Activated naive CD8-positive, alpha-beta T cell treated with anti-CD3 and anti-CD28 coated beads, Interleukin-2, amount 10 ng/mL, durations not matched to agents 7 days and 5 days (primary cell): ENCODE results near the gene PPP1CA. TPM values are rescaled to one million over a fixed set of nuclear protein-coding genes. Genes with fewer than 3 reads are reported as not detected.

Experiments
- ATAC-seq: fragments of 150-1000 bp; cut with Tn5 transposase; one replicate; pipeline ENCODE4 v1.10.0; 2021; ENCODE audit warnings: low read depth, moderate library complexity
- POLR2A ChIA-PET: fragments of 350-600 bp; sonication (Branson Sonifier 250); formaldehyde crosslinking; loops from one replicate; lab custom pipeline; 2021; ENCODE audit warnings: antibody characterized with exemption; lab: Charles Lee
- DNase-seq: peaks from one replicate; pipeline ENCODE4 v3.0.0; 2021
- H3K27ac Mint-ChIP-seq: one replicate; pipeline ENCODE4 v1.8.0; 2022; ENCODE audit warnings: mild to moderate bottlenecking, mixed read lengths
- H3K27me3 Mint-ChIP-seq: one replicate; pipeline ENCODE4 v1.8.0; 2022; ENCODE audit warnings: mild to moderate bottlenecking, moderate library complexity, mixed read lengths
- H3K36me3 Mint-ChIP-seq: one replicate; pipeline ENCODE4 v1.8.0; 2021; ENCODE audit warnings: mild to moderate bottlenecking, mixed read lengths
- H3K4me1 Mint-ChIP-seq: one replicate; pipeline ENCODE4 v1.8.0; 2021; ENCODE audit warnings: mixed read lengths
- H3K4me3 Mint-ChIP-seq: one replicate; pipeline ENCODE4 v1.8.0; 2022; ENCODE audit warnings: mild to moderate bottlenecking, moderate library complexity, mixed read lengths
- H3K9me3 Mint-ChIP-seq: one replicate; pipeline ENCODE4 v1.8.0; 2021; ENCODE audit warnings: mixed read lengths
- total RNA-seq, 2 experiments: library from RNA; stranded (reverse); gene quantifications; one replicate each; pipeline ENCODE4 v1.2.3, GENCODE V29; 2021

Gene PPP1CA
- total RNA-seq, 2 experiments from 2014 or later, result 290 to 311 TPM

GRCh38 chr11:67379061-67380058 is 22.3 kb downstream of the PPP1CA start:
- H3K4me3 Mint-ChIP-seq, result no peak overlapping the region
- no peak overlapping the region for H3K27ac Mint-ChIP-seq
- DNase-seq (no peak), ATAC-seq (no peak)
- H3K27me3 Mint-ChIP-seq, result peaks cover 27% of the 10 kb centered on the region
- POLR2A ChIA-PET, result interaction anchor here (0.8 to 4.7 kb wide), 2 partner anchors 26 to 29 kb away, joined by 3 to 28 read pairs; partner anchors contain the start of gene POLD4
- H3K4me1 Mint-ChIP-seq, result peaks cover 15% of the 10 kb centered on the region
- H3K36me3 Mint-ChIP-seq, result no peaks in the 10 kb centered on the region
- no peaks in the 10 kb centered on the region for H3K9me3 Mint-ChIP-seq

DNA sequence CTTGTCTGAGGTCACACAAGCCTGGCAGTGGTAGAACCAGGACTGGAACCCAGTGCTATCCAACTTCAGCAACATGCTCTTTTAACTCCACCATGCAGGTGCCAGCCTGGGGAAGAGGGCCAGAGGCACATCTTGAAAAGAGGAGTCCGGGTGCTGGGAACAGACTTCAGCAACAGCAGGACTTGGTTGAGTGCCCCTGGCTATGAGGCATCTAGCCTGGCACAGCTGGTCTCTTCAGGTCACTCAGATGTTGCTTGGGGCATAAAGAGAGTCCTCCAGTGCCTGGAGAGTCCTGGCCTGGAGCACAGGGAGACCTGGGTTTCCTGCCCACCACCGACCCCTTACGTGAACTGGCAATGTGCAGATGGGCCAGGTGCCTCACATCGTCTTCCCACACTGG is 23.1 kb downstream of the PPP1CA start:
- Mint-ChIP-seq H3K27ac (peak overlapping the region; percentile 46), H3K9me3 (no peaks in the 10 kb centered on the region), H3K4me1 (peaks cover 21% of the 10 kb centered on the region), H3K27me3 (peaks cover 33% of the 10 kb centered on the region), H3K4me3 (no peak overlapping the region), H3K36me3 (no peaks in the 10 kb centered on the region)
- POLR2A ChIA-PET, result interaction anchor here (4.7 kb wide), 1 partner anchor 25 kb away, joined by 28 read pairs; the partner anchor contains the start of gene POLD4
- no peak for DNase-seq
- no peak for ATAC-seq

DNA sequence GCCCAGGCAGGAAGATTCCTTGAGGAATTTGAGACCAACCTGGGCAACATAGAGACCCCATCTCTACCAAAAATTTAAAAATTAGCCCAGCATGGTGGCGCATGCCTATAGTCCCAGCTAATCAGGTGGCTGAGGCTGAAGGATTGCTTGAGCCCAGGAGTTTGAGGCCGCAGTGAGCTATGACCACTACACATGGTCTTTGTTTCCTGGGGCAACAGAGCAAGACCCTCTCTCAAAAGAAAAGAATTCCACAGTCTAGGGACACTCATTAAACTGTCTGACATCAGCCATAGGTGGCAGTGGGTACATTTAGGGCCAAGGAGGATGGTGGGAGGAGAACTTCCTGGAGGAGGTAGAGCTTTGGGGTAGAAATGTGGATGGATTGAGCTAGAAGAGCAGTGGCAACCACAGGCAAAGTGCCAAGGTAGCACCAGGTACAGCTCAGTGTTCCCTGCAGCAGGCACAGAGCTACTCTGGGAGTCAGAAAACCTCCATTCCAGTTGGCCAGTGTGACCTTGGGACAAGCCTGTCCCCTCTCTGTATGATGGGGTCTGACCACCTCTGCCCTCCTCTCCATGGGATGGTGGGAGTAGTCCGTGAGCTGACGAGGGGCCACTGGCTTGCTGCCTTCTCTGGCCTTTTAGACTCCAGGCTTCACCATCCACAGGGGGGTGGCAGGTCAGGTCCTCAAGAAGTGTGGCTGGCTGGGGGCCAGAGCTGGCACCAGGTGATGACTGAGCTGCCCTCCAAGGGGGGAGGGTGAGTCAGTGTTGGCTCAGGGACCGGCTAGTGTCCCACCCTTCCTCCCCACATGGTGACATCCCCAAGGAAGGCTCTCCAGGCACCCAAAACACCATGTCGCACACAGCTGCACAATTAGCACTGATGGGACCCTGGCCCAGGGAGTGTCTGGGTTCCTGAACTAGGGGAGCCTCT is 24.5 kb downstream of the PPP1CA start:
- no peak for DNase-seq
- POLR2A ChIA-PET, result interaction anchor here (1.7 to 2.6 kb wide), 2 partner anchors 9 to 24 kb away, joined by 6 to 13 read pairs; partner anchors contain the start of gene POLD4

GRCh38 chr11:67376063-67376820 is 25.4 kb downstream of the PPP1CA start:
- Mint-ChIP-seq H3K9me3 (no peaks in the 10 kb centered on the region), H3K4me3 (no peak overlapping the region), H3K27me3 (peaks cover 40% of the 10 kb centered on the region), H3K4me1 (peaks cover 26% of the 10 kb centered on the region), H3K36me3 (no peaks in the 10 kb centered on the region), H3K27ac (no peak overlapping the region)
- ATAC-seq, result no peak
- POLR2A ChIA-PET, result interaction anchor here (1.3 to 2.6 kb wide), 3 partner anchors 10 to 23 kb away, joined by 3 to 13 read pairs (median 6); partner anchors contain the start of genes POLD4 and RAD9A
- no peak for DNase-seq

More for the DNA sequence above, 24.5 kb downstream of the PPP1CA start:
- Mint-ChIP-seq H3K4me1 (peaks cover 20% of the 10 kb centered on the region), H3K4me3 (no peak overlapping the region), H3K27me3 (peaks cover 33% of the 10 kb centered on the region), H3K9me3 (no peaks in the 10 kb centered on the region), H3K36me3 (no peaks in the 10 kb centered on the region), H3K27ac (no peak overlapping the region)
- no peak for ATAC-seq

DNA sequence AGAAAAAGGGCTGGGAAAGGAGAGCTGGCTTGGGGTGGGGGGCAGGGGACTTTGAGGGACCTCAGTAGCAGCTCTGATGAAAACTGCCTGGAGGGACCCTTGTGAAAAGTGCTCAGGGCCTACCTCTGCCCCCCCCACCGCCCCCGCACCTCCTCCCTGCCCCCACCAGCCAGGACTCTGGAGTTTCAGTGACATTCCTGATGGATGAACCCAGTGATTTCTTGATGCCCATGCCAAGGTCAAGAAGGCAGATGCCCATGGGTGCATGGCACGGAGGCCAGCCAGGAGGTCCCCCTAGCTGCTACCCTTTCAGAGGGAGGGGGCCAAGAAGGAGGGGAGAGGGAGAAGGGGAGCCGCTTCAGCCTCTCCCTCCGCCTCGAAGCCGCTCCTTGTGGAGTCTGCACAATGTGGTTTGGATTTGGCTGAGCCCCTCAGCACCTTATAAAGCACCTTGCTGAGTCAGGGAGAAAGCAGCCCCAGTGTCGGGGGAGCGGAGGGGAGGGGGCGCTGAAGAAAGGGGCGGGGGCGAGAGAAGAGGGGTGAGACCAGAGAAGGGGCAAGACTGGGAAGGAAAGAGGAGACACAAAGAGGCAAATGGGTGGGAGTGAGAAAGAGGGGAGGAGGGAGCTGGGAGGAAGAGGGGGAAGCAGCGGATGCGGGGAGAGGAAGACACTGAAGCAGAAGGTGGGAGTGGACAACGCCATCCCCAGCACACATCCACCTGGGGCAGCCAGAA is 26.2 kb downstream of the PPP1CA start:
- ATAC-seq (no peak), DNase-seq (no peak)
- Mint-ChIP-seq H3K27ac (no peak overlapping the region), H3K36me3 (no peaks in the 10 kb centered on the region), H3K27me3 (peaks cover 48% of the 10 kb centered on the region), H3K9me3 (no peaks in the 10 kb centered on the region), H3K4me1 (peaks cover 27% of the 10 kb centered on the region), H3K4me3 (no peak overlapping the region)
- POLR2A ChIA-PET, result interaction anchor here (1.2 to 2.6 kb wide), 4 partner anchors 10 to 23 kb away, joined by 3 to 13 read pairs (median 5); partner anchors contain the start of genes POLD4 and RAD9A

- ATAC-seq, result no peak
- Mint-ChIP-seq H3K27me3 (peaks cover 53% of the 10 kb centered on the region), H3K9me3 (no peaks in the 10 kb centered on the region), H3K27ac (no peak overlapping the region), H3K4me1 (peaks cover 30% of the 10 kb centered on the region), H3K4me3 (peak overlapping the region; percentile 85), H3K36me3 (no peaks in the 10 kb centered on the region)
- POLR2A ChIA-PET, result interaction anchor here (0.6 to 5.6 kb wide), 5 partner anchors 12 to 1453 kb away, joined by 4 to 42 read pairs (median 4); partner anchors contain the start of genes POLD4 and RAD9A
- DNase-seq, result no peak
These were observed 26.9 kb downstream of the PPP1CA start for GRCh38 chr11:67374571-67375281.

- POLR2A ChIA-PET, result interaction anchor here (0.6 to 5.6 kb wide), 9 partner anchors 17 to 1452 kb away, joined by 3 to 42 read pairs (median 4); partner anchors contain the start of genes POLD4 and RAD9A
- no peaks in the 10 kb centered on the region for H3K9me3 Mint-ChIP-seq
- ATAC-seq (peak; percentile 45), DNase-seq (no peak)
- peak overlapping the region; percentile 86 for H3K4me3 Mint-ChIP-seq
- H3K27ac Mint-ChIP-seq, result peak overlapping the region; percentile 79
- H3K4me1 Mint-ChIP-seq, result peaks cover 35% of the 10 kb centered on the region
- no peaks in the 10 kb centered on the region for H3K36me3 Mint-ChIP-seq
- H3K27me3 Mint-ChIP-seq, result peaks cover 58% of the 10 kb centered on the region
These were observed 27.7 kb downstream of the PPP1CA start for GRCh38 chr11:67373648-67374570.

DNA sequence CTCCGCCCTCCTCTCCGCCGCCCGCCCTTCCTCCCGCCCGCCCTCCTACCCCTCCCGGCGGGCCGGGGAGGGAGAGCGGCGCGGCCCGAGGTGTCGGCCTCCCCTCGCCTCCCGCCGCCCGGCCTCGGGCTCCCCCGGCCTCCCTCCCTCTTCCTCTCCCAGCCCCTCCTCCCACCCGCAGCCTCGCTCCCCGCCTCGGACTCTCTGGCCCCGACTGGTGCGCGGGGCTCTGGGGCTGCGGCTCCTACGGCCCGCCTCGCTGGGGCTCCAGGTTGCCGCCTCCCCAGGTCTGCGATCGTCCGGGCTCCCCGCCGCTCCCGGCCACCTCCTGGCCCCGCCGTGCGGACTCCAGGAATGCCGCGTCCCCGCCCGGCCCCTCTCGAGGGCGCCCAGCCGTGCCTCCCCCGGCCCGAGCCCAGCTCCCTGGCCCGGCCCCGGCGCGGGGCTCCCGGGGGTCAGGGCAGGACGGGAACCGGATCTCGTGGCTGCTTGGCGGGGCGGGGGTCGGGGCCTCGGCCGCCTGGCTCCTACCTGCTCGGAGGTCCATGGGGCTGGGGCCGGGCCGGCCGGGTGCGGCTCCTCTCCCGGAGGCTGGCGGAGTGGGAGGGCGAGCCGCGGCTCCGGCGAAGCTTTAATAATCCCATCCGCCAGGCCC is 28.5 kb downstream of the PPP1CA start, which contains the start of gene CLCF1:
CLCF1 (minus strand) TSS at position 606 of the 655 bp plus-strand sequence; CDS start at position 547, 59 bp downstream.
- ATAC-seq, result peak; percentile 37
- no peaks in the 10 kb centered on the region for H3K36me3 Mint-ChIP-seq

GRCh38 chr11:67372321-67372992 is 29.2 kb downstream of the PPP1CA start:
- no peak overlapping the region for H3K27ac Mint-ChIP-seq
- no peak overlapping the region for H3K4me3 Mint-ChIP-seq
- no peaks in the 10 kb centered on the region for H3K36me3 Mint-ChIP-seq
- POLR2A ChIA-PET, result interaction anchor here (0.6 to 5.6 kb wide), 5 partner anchors 8 to 315 kb away, joined by 3 to 42 read pairs (median 4); partner anchors contain the start of genes POLD4 and TBC1D10C
- no peak for DNase-seq
- H3K4me1 Mint-ChIP-seq, result peaks cover 47% of the 10 kb centered on the region
- ATAC-seq, result no peak
- peaks cover 61% of the 10 kb centered on the region for H3K27me3 Mint-ChIP-seq
- no peaks in the 10 kb centered on the region for H3K9me3 Mint-ChIP-seq

More for the DNA sequence above, 28.5 kb downstream of the PPP1CA start, which contains the start of gene CLCF1:
- H3K27me3 Mint-ChIP-seq, result peaks cover 60% of the 10 kb centered on the region
- peak within 1 kb of the TSS; percentile 86 for H3K4me3 Mint-ChIP-seq
- POLR2A ChIA-PET, result interaction anchor here (0.6 to 5.6 kb wide), 11 partner anchors 9 to 316 kb away, joined by 3 to 42 read pairs (median 4); partner anchors contain the start of genes POLD4 and TBC1D10C
- peak within 1 kb of the TSS; percentile 79 for H3K27ac Mint-ChIP-seq
- no peaks in the 10 kb centered on the region for H3K9me3 Mint-ChIP-seq
- peak; percentile 66 for DNase-seq
- H3K4me1 Mint-ChIP-seq, result peaks cover 43% of the 10 kb centered on the region
